H1 (cell line): Measurements from ENCODE around the gene URGCP. TPM values are rescaled to one million over a fixed set of nuclear protein-coding genes. Genes with fewer than 3 reads are reported as not detected.
A peak's percentile ranks its signal among the peaks of the same experiment; 100 is the strongest.

Experiments used
- CTCF ChIA-PET: fragments of 300-600 bp; sonication (Branson Sonifier 250); formaldehyde crosslinking; loops from one replicate; lab custom pipeline; 2021; ENCODE audit not compliant: partially characterized antibody; lab: Charles Lee
- POLR2A ChIA-PET: fragments of 300-600 bp; sonication (Branson Sonifier 250); formaldehyde crosslinking; loops from one replicate; lab custom pipeline; 2021; ENCODE audit warnings: inconsistent platforms; ENCODE audit not compliant: partially characterized antibody; lab: Charles Lee
- DNase-seq, 2 experiments: peaks; one replicate each; pipeline versions ENCODE4 v3.0.0 to v3.0.0-alpha.2; 2010 to 2022; ENCODE audit warnings: low spot score in 2 of 2, low read depth in 1 of 2, mixed read lengths in 1 of 2
- FAIRE-seq: peaks from 2 replicates; lab custom pipeline; 2011; peaks lifted over from hg19 to GRCh38; lab: Jason Lieb, UNC
- H2AFZ ChIP-seq: 2 replicates; pipeline ENCODE4 v1.8.1; 2012; ENCODE audit warnings: low read length, inconsistent platforms
- H2AK5ac ChIP-seq: 2 replicates; pipeline ENCODE4 v1.6.1; 2013; ENCODE audit warnings: low read depth, low read length
- H2BK120ac ChIP-seq: replicated peaks from 2 replicates; pipeline ENCODE3; 2013; ENCODE audit warnings: low read depth, low read length, inconsistent platforms
- H2BK12ac ChIP-seq: 2 replicates; pipeline ENCODE4 v1.6.1; 2013; ENCODE audit warnings: low read depth, low read length
- H2BK15ac ChIP-seq: 2 replicates; pipeline ENCODE4 v1.6.1; 2013; ENCODE audit warnings: low read length
- H2BK20ac ChIP-seq: 2 replicates; pipeline ENCODE4 v1.6.1; 2013; ENCODE audit warnings: low read length
- H2BK5ac ChIP-seq: 2 replicates; pipeline ENCODE4 v1.6.1; 2013; ENCODE audit warnings: low read depth, low read length
- H3K14ac ChIP-seq: 2 replicates; pipeline ENCODE4 v1.6.1; 2013; ENCODE audit warnings: inconsistent platforms; ENCODE audit not compliant: insufficient read length
- H3K18ac ChIP-seq: 2 replicates; pipeline ENCODE4 v1.6.1; 2013; ENCODE audit warnings: low read length; ENCODE audit errors: extremely low read depth
- H3K23ac ChIP-seq: 2 replicates; pipeline ENCODE4 v1.6.1; 2013; ENCODE audit warnings: inconsistent platforms; ENCODE audit not compliant: insufficient read length
- H3K23me2 ChIP-seq: 2 replicates; pipeline ENCODE4 v1.6.1; 2013; ENCODE audit warnings: low read depth, low read length
- H3K27ac ChIP-seq: 2 replicates; pipeline ENCODE4 v1.6.1; 2011; ENCODE audit warnings: low read depth, low read length, inconsistent platforms
- H3K27me3 ChIP-seq, 4 experiments: replicated peaks in 1 of 4; 1 replicate in 1 of 4; 2 replicates in 3 of 4; pipeline versions ENCODE4 v1.6.1 to v1.8.1; 2011 to 2013; ENCODE audit warnings: low read length in 3 of 4, mild to moderate bottlenecking in 3 of 4, inconsistent platforms in 2 of 4, mixed read lengths in 2 of 4, moderate library complexity in 1 of 4; ENCODE audit not compliant: control insufficient read depth in 3 of 4, insufficient read depth in 3 of 4; ENCODE audit errors: extremely low read depth in 1 of 4
- H3K36me3 ChIP-seq, 4 experiments: 2 replicates each; pipeline versions ENCODE4 v1.6.1 to v1.8.1; 2011 to 2013; ENCODE audit warnings: mild to moderate bottlenecking in 4 of 4, low read length in 3 of 4, moderate library complexity in 2 of 4, control low read depth in 1 of 4, inconsistent platforms in 1 of 4; ENCODE audit not compliant: insufficient read depth in 4 of 4, control insufficient read depth in 2 of 4
- H3K4ac ChIP-seq: replicated peaks from 2 replicates; pipeline ENCODE3; 2013; ENCODE audit warnings: low read length, low read depth, mixed read lengths, inconsistent platforms; ENCODE audit not compliant: insufficient read length
- H3K4me1 ChIP-seq, 4 experiments: replicated peaks in 1 of 4; 1 replicate in 1 of 4; 2 replicates in 3 of 4; pipeline versions ENCODE4 v1.6.1 to v1.8.1; 2011 to 2013; ENCODE audit warnings: low read length in 3 of 4, inconsistent platforms in 2 of 4, mixed read lengths in 1 of 4; ENCODE audit not compliant: insufficient read depth in 4 of 4, control insufficient read depth in 3 of 4
- H3K4me2 ChIP-seq, 2 experiments: 2 replicates each; pipeline versions ENCODE4 v1.6.1 to v1.8.1; 2011 to 2013; ENCODE audit warnings: low read depth in 2 of 2, low read length in 2 of 2, control low read depth in 1 of 2, inconsistent platforms in 1 of 2, mild to moderate bottlenecking in 1 of 2; ENCODE audit not compliant: insufficient read depth in 1 of 2
- H3K4me3 ChIP-seq, 4 experiments: fragments of 200-600, 300-600 bp in 1 of 4; sonication (generic), shearing (Covaris generic), sonication (Bioruptor Twin) in 1 of 4; 2 replicates each; pipeline versions ENCODE4 v1.5.1 to v1.8.1; 2011 to 2016; ENCODE audit warnings: low read length in 4 of 4, low read depth in 3 of 4, control low read depth in 2 of 4, inconsistent platforms in 2 of 4, mild to moderate bottlenecking in 2 of 4, mixed read lengths in 1 of 4, moderate library complexity in 1 of 4; ENCODE audit not compliant: insufficient read depth in 2 of 4; ENCODE audit errors: extremely low read depth in 1 of 4
- H3K56ac ChIP-seq: replicated peaks from 2 replicates; pipeline ENCODE3; 2013; ENCODE audit warnings: low read depth, mild to moderate bottlenecking, mixed read lengths, low read length, inconsistent platforms; ENCODE audit not compliant: insufficient read length
- H3K79me1 ChIP-seq: 2 replicates; pipeline ENCODE4 v1.6.1; 2013; ENCODE audit warnings: low read depth, low read length, control low read depth
- H3K79me2 ChIP-seq, 2 experiments: 2 replicates each; pipeline versions ENCODE4 v1.6.1 to v1.8.1; 2012 to 2013; ENCODE audit warnings: low read length in 2 of 2, mild to moderate bottlenecking in 2 of 2, inconsistent platforms in 1 of 2; ENCODE audit not compliant: insufficient read depth in 2 of 2, control insufficient read depth in 1 of 2
- H3K9ac ChIP-seq, 4 experiments: replicated peaks in 1 of 4; 1 replicate in 1 of 4; 2 replicates in 3 of 4; pipeline versions ENCODE4 v1.6.1 to v1.8.1; 2011 to 2013; ENCODE audit warnings: low read depth in 3 of 4, low read length in 3 of 4, control low read depth in 2 of 4, mild to moderate bottlenecking in 2 of 4, moderate library complexity in 2 of 4, inconsistent platforms in 1 of 4; ENCODE audit errors: extremely low read depth in 1 of 4
- H3K9me3 ChIP-seq, 2 experiments: 2 replicates each; pipeline versions ENCODE4 v1.6.1 to v1.8.1; 2012 to 2013; ENCODE audit warnings: mild to moderate bottlenecking in 2 of 2, moderate library complexity in 2 of 2, control low read depth in 1 of 2, inconsistent platforms in 1 of 2, low read depth in 1 of 2, low read length in 1 of 2, mixed read lengths in 1 of 2; ENCODE audit not compliant: insufficient read depth in 2 of 2
- H4K20me1 ChIP-seq, 2 experiments: replicated peaks in 1 of 2; 2 replicates each; pipeline versions ENCODE3 to v1.8.1; 2011 to 2013; ENCODE audit warnings: inconsistent platforms in 2 of 2, low read length in 2 of 2, mild to moderate bottlenecking in 1 of 2; ENCODE audit not compliant: insufficient read depth in 2 of 2, control insufficient read depth in 1 of 2
- H4K5ac ChIP-seq: 2 replicates; pipeline ENCODE4 v1.6.1; 2013; ENCODE audit warnings: low read length, low read depth, mixed read lengths, inconsistent platforms; ENCODE audit not compliant: insufficient read length
- H4K8ac ChIP-seq: 2 replicates; pipeline ENCODE4 v1.8.0; 2013; ENCODE audit warnings: mild to moderate bottlenecking, moderate library complexity, low read length, inconsistent platforms; ENCODE audit not compliant: insufficient read depth; ENCODE audit errors: extremely low read depth
- H4K91ac ChIP-seq: replicated peaks from 2 replicates; pipeline ENCODE3; 2013; ENCODE audit warnings: low read length, mixed read lengths, inconsistent platforms; ENCODE audit not compliant: insufficient read length
- CTBP2 ChIP-seq: IDR thresholded peaks from 2 replicates; pipeline ENCODE4 v1.7.0; 2011; ENCODE audit warnings: borderline replicate concordance, mild to moderate bottlenecking, moderate library complexity, mixed read lengths, low read length; ENCODE audit not compliant: insufficient read depth, insufficient read length
- GABPA ChIP-seq: IDR thresholded peaks from 2 replicates; pipeline ENCODE4 v1.6.1; 2011; ENCODE audit warnings: mild to moderate bottlenecking, low read length, moderate library complexity, borderline replicate concordance; ENCODE audit not compliant: insufficient read depth
- RAD21 ChIP-seq, 2 experiments: IDR thresholded peaks in 1 of 2; conservative IDR thresholded peaks in 1 of 2; 2 replicates each; pipeline ENCODE4 v1.6.1; 2011; ENCODE audit warnings: low read depth in 2 of 2, low read length in 2 of 2, improper control_type of control experiment in 1 of 2, inconsistent platforms in 1 of 2, mild to moderate bottlenecking in 1 of 2, moderate library complexity in 1 of 2
- USF2 ChIP-seq: IDR thresholded peaks from 2 replicates; pipeline ENCODE4 v1.6.1; 2011; ENCODE audit warnings: low read length, improper control_type of control experiment
- ZNF274 ChIP-seq: IDR thresholded peaks from 2 replicates; pipeline ENCODE4 v1.7.0; 2012; ENCODE audit warnings: low read length, borderline replicate concordance; ENCODE audit errors: extremely low read depth
- WGBS, 2 experiments: shearing (Covaris generic) in 1 of 2; methylation state at CpG; one replicate each; pipeline versions ENCODE4 v1.1.6 to v1.1.7; 2013 to 2015; ENCODE audit warnings: low lambda C conversion rate in 2 of 2, mixed read lengths in 2 of 2, inconsistent platforms in 1 of 2, low coverage in 1 of 2, missing lambda C conversion rate in 1 of 2; ENCODE audit not compliant: insufficient replicate concordance in 2 of 2, insufficient coverage in 1 of 2, insufficient read length in 1 of 2; ENCODE audit errors: extremely low coverage in 1 of 2, missing lambda C conversion rate in 1 of 2; 5-methylcytosine and 5-hydroxymethylcytosine counted together
- polyA plus RNA-seq, 7 experiments: library from polyadenylated mRNA; depleted of rRNA in 3 of 7; stranded (reverse) in 5 of 7; unstranded in 2 of 7; fragments of >200 nt in 5 of 7; fragments of 200-250 nt in 2 of 7; gene quantifications; 1 replicate in 5 of 7; 2 replicates in 1 of 7; 4 replicates in 1 of 7; pipeline versions ENCODE4 v1.2.1 to v1.2.3, GENCODE V29; 2011 to 2013; ENCODE audit warnings: missing spikeins in 2 of 7, mixed read lengths in 2 of 7
- total RNA-seq: library from RNA; stranded (reverse); fragmentation: NEBNext Ultra II Directional; extraction: Animal tissue kit (Norgen Biotek cat#: 25700); gene quantifications from 2 replicates; pipeline ENCODE4 v1.2.1, GENCODE V29; 2021

Gene URGCP
- total and polyA plus RNA-seq, 2 of the 8 experiments (the other 6 are each of a cell fraction or from before 2014, with no cell fraction given): 9.0 to 18.7 TPM

GRCh38 chr7:43838201-43838658 lies 68.2 kb downstream of the URGCP start:
- WGBS, 2 experiments: 88% methylated on average over 9 of the region's 9 CpGs; no CpG with 5 or more reads in 1 of the 2 experiments
- no peak for TF ChIP-seq CTBP2
- TF ChIP-seq USF2: no peak
- no peak for TF ChIP-seq GABPA
- TF ChIP-seq ZNF274: no peak
- no peak for TF ChIP-seq RAD21 (IDR thresholded peaks at IDR 0.05 in 1 of 2, conservative IDR thresholded peaks at IDR 0.05 in 1 of 2; ENCODE audit: low read depth in 2 of 2, low read length in 2 of 2)
- H2BK20ac ChIP-seq: no peak overlapping the region
- no peak overlapping the region for H3K9ac ChIP-seq
- H2AFZ ChIP-seq: peak overlapping the region; percentile 86
- H3K23ac ChIP-seq: no peak overlapping the region
- POLR2A ChIA-PET: interaction anchor here (1.2 to 1.6 kb wide), 2 partner anchors 10 to 256 kb away, joined by 3 to 5 read pairs; no protein-coding TSS in a partner anchor
- no peaks in the 10 kb centered on the region for H4K20me1 ChIP-seq
- FAIRE-seq (no peak), DNase-seq (no peak)
- H3K23me2 ChIP-seq: no peaks in the 10 kb centered on the region
- H3K79me2 ChIP-seq: no peaks in the 10 kb centered on the region
- H4K5ac ChIP-seq: no peak overlapping the region
- H2BK120ac ChIP-seq: no peak overlapping the region
- CTCF ChIA-PET: interaction anchor here (0.6 to 3.3 kb wide), 39 partner anchors 9 to 906 kb away, joined by 3 to 24 read pairs (median 4); partner anchors contain the start of genes COA1, MRPL32, PSMA2 and STK17A
- peak overlapping the region; percentile 0 to 57; a peak in 2 of 4 replicates for H3K4me2 ChIP-seq
- H4K8ac ChIP-seq: no peak overlapping the region
- peak overlapping the region in 2 of 4 experiments; percentile 15 to 27; a peak in 3 of 8 replicates for H3K4me3 ChIP-seq
- H3K9me3 ChIP-seq: no peaks in the 10 kb centered on the region
- no peaks in the 10 kb centered on the region for H3K27me3 ChIP-seq
- H2AK5ac ChIP-seq: no peak overlapping the region
- no peak overlapping the region for H3K27ac ChIP-seq
- no peak overlapping the region; the same call in 1 of the 2 replicates for H2BK12ac ChIP-seq
- no peak overlapping the region for H3K14ac ChIP-seq
- no peak overlapping the region for H3K56ac ChIP-seq
- H3K18ac ChIP-seq: no peak overlapping the region
- 0 out of 2 replicates have a peak overlapping the region, but pooled peaks have one; percentile 5 for H2BK15ac ChIP-seq
- H3K4ac ChIP-seq: no peak overlapping the region
- H3K4me1 ChIP-seq: peaks cover 0 to 5% (median 3%) of the 10 kb centered on the region in 4 experiments; a peak in 3 of 7 replicates
- no peaks in the 10 kb centered on the region for H3K79me1 ChIP-seq
- H3K36me3 ChIP-seq: no peaks in the 10 kb centered on the region
- H2BK5ac ChIP-seq: no peak overlapping the region
- H4K91ac ChIP-seq: no peak overlapping the region
